Ishikawa (cell line): ENCODE measurements around the gene CARMIL1.

Source experiments
- CEBPB ChIP-seq: IDR thresholded peaks from 2 replicates; pipeline ENCODE4 v1.6.1; 2012
- EGR1 ChIP-seq: IDR thresholded peaks from 2 replicates; pipeline ENCODE4 v1.6.1; 2012
- EP300 ChIP-seq: IDR thresholded peaks from 2 replicates; pipeline ENCODE4 v1.6.1; 2012; ENCODE audit warnings: borderline replicate concordance
- FOXM1 ChIP-seq: IDR thresholded peaks from 2 replicates; pipeline ENCODE4 v1.6.1; 2012; ENCODE audit warnings: low read depth, borderline replicate concordance
- MAX ChIP-seq: IDR thresholded peaks from 2 replicates; pipeline ENCODE4 v1.6.1; 2012
- RAD21 ChIP-seq: IDR thresholded peaks from 2 replicates; pipeline ENCODE4 v1.6.1; 2012; ENCODE audit warnings: low read depth
- REST ChIP-seq: IDR thresholded peaks from 2 replicates; pipeline ENCODE4 v1.6.1; 2012; ENCODE audit warnings: low read depth, mild to moderate bottlenecking
- TCF12 ChIP-seq: IDR thresholded peaks from 2 replicates; pipeline ENCODE4 v1.6.1; 2012; ENCODE audit warnings: low read depth
- TEAD4 ChIP-seq: IDR thresholded peaks from 2 replicates; pipeline ENCODE4 v1.6.1; 2012
- USF1 ChIP-seq: IDR thresholded peaks from 2 replicates; pipeline ENCODE4 v1.6.1; 2012
- YY1 ChIP-seq: IDR thresholded peaks from 2 replicates; pipeline ENCODE4 v1.6.1; 2012; ENCODE audit warnings: low read depth

- TF ChIP-seq MAX (no peak), FOXM1 (no peak), CEBPB (no peak), EP300 (no peak), USF1 (no peak), REST (no peak), RAD21 (no peak), TEAD4 (no peak), EGR1 (no peak), YY1 (no peak), TCF12 (no peak)
Measured at GRCh38 chr6:25453288-25453687, 174.1 kb downstream of the CARMIL1 start.
